Mucosa of descending colon (tissue), 3 donors: ENCODE results near the gene CPNE1. TPM values are rescaled to one million over a fixed set of nuclear protein-coding genes. Genes with fewer than 3 reads are reported as not detected.

Source experiments
- ATAC-seq: fragments of 200-7000 bp; cut with Tn5 transposase; one replicate; pipeline ENCODE4 v1.9.1; 2020; ENCODE audit warnings: mild to moderate bottlenecking, moderate library complexity
- DNase-seq, 3 donors: peaks; one replicate each; pipeline ENCODE4 v3.0.0-alpha.2; 2020
- H3K36me3 ChIP-seq: fragments of 200-600 bp; one replicate; pipeline ENCODE4 v1.8.0; 2021; ENCODE audit warnings: low read depth, mild to moderate bottlenecking
- H3K4me1 ChIP-seq: fragments of 200-600 bp; one replicate; pipeline ENCODE4 v1.8.0; 2021; ENCODE audit warnings: low read depth, mild to moderate bottlenecking
- H3K4me3 ChIP-seq: fragments of 200-600 bp; one replicate; pipeline ENCODE4 v1.8.0; 2021; ENCODE audit warnings: mild to moderate bottlenecking
- H3K9me3 ChIP-seq: fragments of 200-600 bp; one replicate; pipeline ENCODE4 v1.8.0; 2021; ENCODE audit warnings: mild to moderate bottlenecking
- CTCF ChIP-seq: fragments of 200-600 bp; IDR thresholded peaks from one replicate; pipeline ENCODE4 v1.8.0; 2022; ENCODE audit warnings: antibody characterized with exemption, mild to moderate bottlenecking
- intact Hi-C, 2 donors: fragments of 100-400 bp; cut with DNase I in 1 of 2; cut with micrococcal nuclease in 1 of 2; formaldehyde crosslinking; loops; one replicate each; pipeline versions ENCODE4 v1.11.0 to v1.11.1; 2022; cut with DNase I, micrococcal nuclease
- total RNA-seq, 3 donors: library from RNA; stranded (reverse); fragmentation: NEBNext Ultra II Directional in 2 of 3; extraction: Animal tissue kit (Norgen Biotek cat#: 25700) in 2 of 3; gene quantifications; one replicate each; pipeline versions ENCODE4 v1.2.1 to v1.2.4, GENCODE V29; 2021 to 2023
- donor health status: DM: no; HTN: no; CAD: no; lungs with moderate emphysema.
- donor health status: DM: no; HTN: no; CAD: no.
- donor health status: DM: no; HTN: yes; CAD: no.

Gene CPNE1
- total RNA-seq, 3 donors from 2014 or later, result 117 to 188 (median 128) TPM

GRCh38 chr20:35599776-35600120 lies 65.0 kb downstream of the CPNE1 start:
- H3K36me3 ChIP-seq, result no peaks in the 10 kb centered on the region
- TF ChIP-seq CTCF, result no peak
- intact Hi-C loops, result no loop called here
- DNase-seq (no peak), ATAC-seq (no peak)
- no peaks in the 10 kb centered on the region for H3K9me3 ChIP-seq
- no peak overlapping the region for H3K4me3 ChIP-seq
- H3K4me1 ChIP-seq, result peaks cover 14% of the 10 kb centered on the region

GRCh38 chr20:35598899-35599775 lies 65.6 kb downstream of the CPNE1 start:
- H3K4me3 ChIP-seq, result no peak overlapping the region
- no peaks in the 10 kb centered on the region for H3K9me3 ChIP-seq
- intact Hi-C loops, result no loop called here
- ATAC-seq (peak; percentile 69), DNase-seq (peak in 2 of 3 donors; percentile 49 to 61)
- peaks cover 14% of the 10 kb centered on the region for H3K4me1 ChIP-seq
- no peak for TF ChIP-seq CTCF
- no peaks in the 10 kb centered on the region for H3K36me3 ChIP-seq

GRCh38 chr20:35598476-35598875 lies 66.2 kb downstream of the CPNE1 start:
- H3K4me1 ChIP-seq, result peaks cover 14% of the 10 kb centered on the region
- DNase-seq (no peak), ATAC-seq (no peak)
- no peak overlapping the region for H3K4me3 ChIP-seq
- H3K36me3 ChIP-seq, result no peaks in the 10 kb centered on the region
- TF ChIP-seq CTCF, result no peak
- intact Hi-C loops, result no loop called here
- no peaks in the 10 kb centered on the region for H3K9me3 ChIP-seq

GRCh38 chr20:35597186-35597585 lies 67.5 kb downstream of the CPNE1 start:
- intact Hi-C loops, result no loop called here
- DNase-seq (peak in 1 of 3 donors; percentile 3), ATAC-seq (no peak)
- no peak for TF ChIP-seq CTCF
- H3K36me3 ChIP-seq, result no peaks in the 10 kb centered on the region
- H3K4me3 ChIP-seq, result no peak overlapping the region
- no peaks in the 10 kb centered on the region for H3K9me3 ChIP-seq
- H3K4me1 ChIP-seq, result peaks cover 14% of the 10 kb centered on the region

GRCh38 chr20:35595901-35596300 lies 68.8 kb downstream of the CPNE1 start:
- peaks cover 4% of the 10 kb centered on the region for H3K4me1 ChIP-seq
- DNase-seq, result no peak
- H3K9me3 ChIP-seq, result no peaks in the 10 kb centered on the region
- no peak overlapping the region for H3K4me3 ChIP-seq
- no peaks in the 10 kb centered on the region for H3K36me3 ChIP-seq
- intact Hi-C loops, result no loop called here
- TF ChIP-seq CTCF, result no peak
- no peak for ATAC-seq
